HG03139 (cell line): ENCODE results near the gene ACSL3.
"Not testable (repeated sequence)": the region's sequence is repeated elsewhere in the genome, so short reads cannot be mapped to it uniquely, and the experiment has no call there.

Experiments used
- ATAC-seq: cut with Tn5 transposase; IDR thresholded peaks from one replicate; pipeline ENCODE4 v1.9.1; 2021; ENCODE audit not compliant: unreplicated experiment

Gene ACSL3

DNA sequence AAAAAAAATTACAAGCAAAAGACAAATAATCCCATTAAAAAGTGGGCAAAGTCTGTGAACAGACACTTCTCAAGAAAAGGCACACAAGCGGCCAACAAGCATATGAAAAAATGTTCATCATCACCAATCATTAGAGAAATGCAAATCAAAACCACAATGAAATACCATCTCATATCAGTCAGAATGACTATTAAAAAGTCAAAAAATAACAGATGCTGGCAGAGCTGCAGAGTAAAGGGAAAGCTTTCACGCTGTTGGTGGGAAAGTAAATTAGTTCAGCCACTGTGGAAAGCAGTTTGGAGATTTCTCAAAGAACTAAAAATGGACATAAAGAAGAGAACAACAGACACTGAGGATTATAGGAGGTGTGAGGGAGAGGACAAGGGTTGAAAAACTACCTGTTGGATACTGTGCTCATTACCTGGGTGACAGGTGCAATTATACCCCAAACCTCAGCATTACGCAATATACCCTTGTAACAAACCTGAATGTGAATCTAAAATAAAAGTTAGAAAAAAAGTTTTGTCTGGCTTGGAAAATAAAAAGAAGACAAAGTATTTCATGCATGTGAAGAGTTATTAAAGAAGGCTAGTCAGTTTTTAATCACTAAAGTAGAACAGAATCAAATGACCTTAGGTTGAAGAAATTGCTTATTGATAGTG, 8.7 kb upstream of the ACSL3 start:
- ATAC-seq, result no peak

- ATAC-seq, result no peak
Measured at GRCh38 chr2:222854773-222855700, 5.8 kb upstream of the ACSL3 start.

DNA sequence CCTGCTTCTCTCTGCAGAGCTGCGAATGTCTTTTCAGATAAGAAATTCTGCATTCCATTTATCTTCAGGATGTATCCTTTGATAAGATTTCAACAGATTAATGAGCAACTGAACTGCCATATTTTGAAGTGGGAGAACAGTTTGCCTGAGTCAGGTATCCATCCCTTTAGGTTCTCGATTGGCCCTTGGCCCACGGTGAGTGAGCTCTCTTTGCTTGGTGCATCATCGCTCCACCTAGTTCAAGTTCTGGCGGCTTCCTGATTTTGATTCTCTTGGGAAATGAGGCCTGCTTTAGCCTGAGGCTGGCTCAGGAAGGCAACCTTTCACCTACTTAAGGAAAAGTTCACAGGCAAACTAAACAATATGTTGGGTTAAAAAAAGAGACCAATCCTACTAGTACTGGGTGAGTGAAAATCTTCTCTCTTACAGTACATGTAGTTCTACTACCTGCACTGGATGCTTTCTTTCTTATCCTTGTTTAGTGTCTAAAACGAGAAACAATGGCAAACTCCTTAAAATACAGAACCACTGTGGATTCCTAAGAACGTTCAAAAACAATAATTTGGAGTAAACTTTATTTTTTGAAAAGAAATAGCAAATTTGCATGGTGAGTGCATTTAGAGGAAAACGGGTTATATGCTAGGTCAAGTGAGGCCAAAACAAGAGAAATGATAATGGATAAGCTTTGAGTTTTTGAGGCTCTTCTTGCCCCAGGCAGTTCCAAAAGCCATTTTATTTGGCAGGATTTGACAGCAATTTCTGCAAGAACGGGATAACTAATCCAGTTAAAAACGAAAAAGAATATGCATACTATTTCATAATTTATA, 837 bp upstream of the ACSL3 start:
- ATAC-seq, result no peak

DNA sequence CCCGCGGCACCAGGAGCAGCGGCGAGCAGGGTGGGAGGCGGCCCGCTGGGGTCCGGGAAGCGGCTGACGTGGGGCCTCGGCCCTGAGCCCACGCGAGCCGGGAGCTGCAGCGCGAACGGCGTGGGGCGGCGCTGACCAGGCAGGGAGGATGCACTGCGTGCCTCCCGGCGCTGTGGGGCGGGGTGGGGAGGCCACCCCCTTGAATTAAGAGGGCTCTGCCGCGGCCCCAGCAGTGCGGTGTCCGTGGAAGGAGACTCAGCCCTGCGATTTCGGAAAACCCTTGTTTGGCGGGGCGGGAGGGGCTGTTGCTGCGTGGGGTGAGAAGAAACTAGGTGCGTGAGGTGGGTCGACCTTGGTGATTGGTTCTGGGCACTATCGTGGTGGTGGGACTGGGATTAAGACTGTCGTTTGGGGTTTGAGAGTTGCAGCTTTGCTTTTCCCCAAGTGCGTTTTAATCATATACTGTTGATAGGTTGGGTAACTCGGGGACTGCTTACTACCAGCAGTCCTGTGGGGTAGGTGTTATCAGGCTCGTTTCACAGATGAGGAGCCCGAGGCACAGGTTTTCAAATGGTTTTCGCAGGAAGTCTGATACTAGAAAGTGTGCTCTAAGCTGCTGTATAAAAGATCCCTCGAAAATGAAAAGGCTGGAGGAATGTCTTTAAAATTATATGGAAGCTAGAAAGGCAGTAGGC, 722 bp downstream of the ACSL3 start:
- no peak for ATAC-seq

GRCh38 chr2:222862106-222862908, 1.5 kb downstream of the ACSL3 start:
- no peak for ATAC-seq

- ATAC-seq, result no peak
Measured at GRCh38 chr2:222862909-222863544, 2.2 kb downstream of the ACSL3 start.

DNA sequence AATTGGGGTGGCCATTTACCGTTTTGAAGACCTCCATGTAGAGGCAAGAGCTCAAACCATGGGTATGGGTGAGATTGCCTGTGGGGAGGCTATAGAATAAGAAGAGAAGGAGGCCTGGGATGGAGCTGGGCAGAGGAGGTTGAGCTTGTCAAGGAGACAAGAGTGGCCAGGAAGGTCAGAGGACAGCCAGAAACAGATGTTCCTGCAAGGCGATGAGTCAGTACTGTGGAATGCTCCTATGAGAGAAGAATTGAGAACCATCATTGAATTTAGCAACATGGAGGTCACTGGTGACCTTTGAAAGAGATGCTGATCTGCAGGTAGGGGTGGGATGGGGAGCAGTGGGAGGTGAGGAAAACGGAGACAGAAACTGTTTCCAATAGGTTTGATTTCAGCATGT, 3.5 kb downstream of the ACSL3 start:
- ATAC-seq, result no peak

GRCh38 chr2:222865301-222865700, 4.5 kb downstream of the ACSL3 start:
- no peak for ATAC-seq

DNA sequence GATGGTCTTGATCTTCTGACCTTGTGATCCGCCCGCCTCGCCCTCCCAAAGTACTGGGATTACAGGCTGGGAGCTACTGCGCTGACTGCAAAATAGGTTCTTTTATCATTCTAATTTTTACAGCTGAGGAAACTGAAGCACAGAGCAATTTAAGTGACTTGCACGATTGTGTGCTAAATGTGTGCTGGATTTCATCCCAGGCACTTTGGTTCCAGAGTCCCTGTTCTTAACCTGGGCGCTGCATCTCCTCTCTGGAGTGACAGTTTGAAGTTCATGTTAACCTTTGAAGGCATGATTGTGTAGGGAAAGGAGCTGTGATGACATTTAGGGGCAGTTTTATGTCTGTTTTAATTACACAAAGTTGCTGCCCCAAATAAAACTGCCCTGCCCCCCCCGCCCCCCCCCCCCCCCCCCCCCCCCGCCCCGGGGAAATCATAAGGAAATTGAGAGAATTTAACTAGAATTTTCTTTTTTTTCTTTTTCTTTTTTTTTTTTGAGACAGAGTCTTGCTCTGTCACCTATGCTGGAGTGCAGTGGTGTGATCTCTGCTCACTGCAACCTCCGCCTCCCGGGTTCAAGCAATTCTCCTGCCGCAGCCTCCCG, 5.6 kb downstream of the ACSL3 start:
- no peak for ATAC-seq

DNA sequence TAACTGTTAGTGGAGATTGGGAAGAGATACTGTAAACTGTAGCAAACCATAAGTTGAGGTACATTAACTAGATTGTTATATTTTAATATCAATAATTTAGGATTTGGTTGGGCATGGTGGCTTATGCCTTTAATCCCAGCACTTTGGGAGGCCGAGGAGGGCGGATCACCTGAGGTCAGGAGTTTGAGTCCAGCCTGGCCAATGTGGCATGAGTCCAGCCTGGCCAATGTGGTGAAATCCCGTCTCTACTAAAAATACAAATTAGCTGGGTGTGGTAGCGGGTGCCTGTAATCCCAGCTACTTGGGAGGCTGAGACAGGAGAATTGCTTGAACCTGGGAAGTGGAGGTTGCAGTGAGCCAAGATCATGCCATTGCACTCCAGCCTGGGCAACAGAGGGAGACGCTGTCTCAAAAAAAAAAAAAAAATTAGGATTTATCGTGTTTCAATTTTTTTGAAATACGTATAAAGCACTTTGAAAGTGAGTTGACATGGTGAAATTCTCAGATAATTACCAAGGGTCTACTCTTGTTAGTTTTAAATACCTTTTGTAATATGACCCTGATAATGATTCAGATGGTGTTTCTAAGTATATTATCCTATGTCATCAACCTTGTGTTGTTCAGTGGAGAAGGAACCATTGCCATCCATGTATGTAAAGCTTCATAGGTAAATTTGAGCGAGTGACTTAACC, 7.9 kb downstream of the ACSL3 start:
- not testable (repeated sequence) for ATAC-seq

DNA sequence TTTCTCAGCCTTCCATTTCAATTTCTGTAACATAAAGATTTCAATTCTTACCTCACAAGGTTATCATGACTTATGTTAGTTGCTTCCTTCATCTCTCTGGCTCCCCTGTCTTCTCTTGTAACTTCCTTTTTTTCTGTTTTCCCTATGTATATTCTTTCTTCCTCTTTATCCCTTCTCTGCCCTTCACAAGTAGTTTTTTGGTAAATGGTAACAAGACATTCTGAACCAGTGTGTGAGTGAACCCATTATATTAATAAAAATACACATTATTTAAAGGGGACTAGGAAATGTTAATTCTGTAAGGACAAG, 8.4 kb downstream of the ACSL3 start:
- no peak for ATAC-seq

- no peak for ATAC-seq
Measured at GRCh38 chr2:222871291-222871690, 10.5 kb downstream of the ACSL3 start.

- ATAC-seq, result no peak
Measured at GRCh38 chr2:222872551-222872950, 11.7 kb downstream of the ACSL3 start.

DNA sequence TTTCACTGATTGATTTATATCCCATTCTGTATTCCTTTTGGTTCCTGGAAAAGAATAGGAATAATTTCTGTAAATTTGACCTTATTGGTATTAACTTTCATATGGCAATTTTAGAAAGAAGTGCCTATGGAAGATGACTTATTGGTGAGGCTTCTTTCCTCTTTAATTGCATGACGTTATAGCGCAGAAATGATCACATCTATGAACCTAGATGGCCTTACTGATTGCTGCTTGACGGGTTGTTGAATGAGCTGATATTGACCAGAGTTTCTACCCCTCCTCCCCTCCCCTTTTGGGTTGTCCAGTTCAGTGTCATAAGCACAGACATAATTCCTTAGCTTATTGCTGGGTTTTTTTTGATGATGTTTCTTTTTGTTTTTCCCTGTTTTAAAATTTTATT, 14.6 kb downstream of the ACSL3 start:
- no peak for ATAC-seq

DNA sequence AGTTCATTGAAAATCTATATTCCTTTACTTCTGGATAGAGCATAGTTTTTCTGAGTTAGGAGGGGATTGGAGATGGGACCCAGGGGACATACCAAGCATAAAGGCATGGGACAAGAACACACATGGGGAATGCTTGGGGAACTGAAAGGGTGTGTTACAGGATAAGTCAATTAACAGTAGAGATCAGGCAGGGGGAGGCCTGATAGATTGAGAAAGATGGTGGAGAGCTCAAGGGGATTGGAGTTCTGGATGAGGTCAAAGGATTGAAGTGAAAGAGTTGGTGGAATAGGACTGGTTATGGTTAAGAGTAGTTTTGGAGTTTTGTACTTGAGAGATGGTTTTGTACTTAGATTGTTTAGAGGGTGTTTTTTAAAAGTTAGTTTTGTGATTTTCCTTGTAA, 16.1 kb downstream of the ACSL3 start:
- ATAC-seq, result no peak

GRCh38 chr2:222877556-222878300, 16.9 kb downstream of the ACSL3 start:
- no peak for ATAC-seq

DNA sequence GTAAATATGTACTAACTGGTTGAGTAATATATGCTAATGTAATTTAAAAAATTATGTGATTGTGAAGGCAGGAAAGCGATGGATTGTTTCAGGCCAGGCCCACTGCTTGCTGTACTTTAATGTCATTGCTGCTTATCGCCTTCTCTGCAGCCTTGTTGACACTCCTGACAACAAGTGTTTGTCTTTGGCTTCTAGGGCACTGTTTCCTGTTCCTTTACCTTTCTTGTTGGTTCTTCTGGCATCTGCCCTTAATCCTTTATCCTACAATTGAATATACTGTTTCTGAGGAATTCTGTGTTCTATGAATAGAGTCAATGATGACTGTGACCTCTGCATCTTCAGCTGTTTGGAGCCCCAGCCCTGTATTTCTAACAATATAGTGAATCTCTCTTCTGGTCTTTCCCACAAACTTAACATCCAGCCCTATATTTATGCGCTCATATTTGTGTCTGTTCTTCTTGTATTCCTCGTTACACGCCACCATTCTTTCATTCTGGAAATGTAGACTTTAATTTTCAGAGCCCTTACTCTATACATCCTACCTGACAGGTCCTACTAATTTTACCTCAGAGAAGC, 17.6 kb downstream of the ACSL3 start:
- no peak for ATAC-seq
